GM04504 (cell line): ENCODE data around the gene LRRC41.
A peak's percentile ranks its signal among the peaks of the same experiment; 100 is the strongest.
"Not testable (repeated sequence)": the region's sequence is repeated elsewhere in the genome, so short reads cannot be mapped to it uniquely, and the experiment has no call there.

Source experiments
- DNase-seq: peaks from one replicate; pipeline ENCODE4 v3.0.0-alpha.2; 2012; ENCODE audit warnings: low read depth

Gene LRRC41

GRCh38 chr1:46242918-46243317 is 60.5 kb downstream of the LRRC41 start:
- DNase-seq: no peak

GRCh38 chr1:46241733-46242132 is 61.7 kb downstream of the LRRC41 start:
- DNase-seq: not testable (repeated sequence)

GRCh38 chr1:46238865-46239264 is 64.6 kb downstream of the LRRC41 start:
- peak; percentile 15 for DNase-seq

- DNase-seq: no peak
These were observed 66.5 kb downstream of the LRRC41 start for GRCh38 chr1:46236882-46237281.

- not testable (repeated sequence) for DNase-seq
These were observed 72.2 kb downstream of the LRRC41 start for GRCh38 chr1:46231231-46231630.
